ENCODE data around the gene LMO7.

Gene LMO7

GRCh38 chr13:75860935-75861334 is 224.8 kb downstream of the LMO7 start:
- no peak for DNase-seq

GRCh38 chr13:75861786-75862185 is 225.7 kb downstream of the LMO7 start:
- DNase-seq, result no peak

GRCh38 chr13:75864718-75865117 is 228.6 kb downstream of the LMO7 start:
- DNase-seq, result no peak

- no peak for DNase-seq
Measured at GRCh38 chr13:75867379-75868117, 231.4 kb downstream of the LMO7 start.

- no peak for DNase-seq
Measured at GRCh38 chr13:75869981-75870380, 233.9 kb downstream of the LMO7 start.

- DNase-seq, result no peak
Measured at GRCh38 chr13:75870397-75870903, 234.3 kb downstream of the LMO7 start.

GRCh38 chr13:75871059-75871458 is 234.9 kb downstream of the LMO7 start:
- DNase-seq, result no peak

GRCh38 chr13:75872980-75873379 is 236.8 kb downstream of the LMO7 start:
- DNase-seq, result no peak

GRCh38 chr13:75873494-75873893 is 237.4 kb downstream of the LMO7 start:
- no peak for DNase-seq

- DNase-seq, result no peak
Measured at GRCh38 chr13:75875450-75875849, 239.3 kb downstream of the LMO7 start.

GRCh38 chr13:75876142-75877050 is 240.3 kb downstream of the LMO7 start:
- peak; percentile 31 for DNase-seq

- DNase-seq, result no peak
Measured at GRCh38 chr13:75877071-75877470, 240.9 kb downstream of the LMO7 start.

- DNase-seq, result no peak
Measured at GRCh38 chr13:75879656-75880055, 243.5 kb downstream of the LMO7 start.

GRCh38 chr13:75881109-75881775 is 245.1 kb downstream of the LMO7 start:
- no peak for DNase-seq

GRCh38 chr13:75882261-75882660 is 246.1 kb downstream of the LMO7 start:
- no peak for DNase-seq

- no peak for DNase-seq
Measured at GRCh38 chr13:75889427-75889826, 253.3 kb downstream of the LMO7 start.

- DNase-seq, result no peak
Measured at GRCh38 chr13:75895168-75895567, 259.0 kb downstream of the LMO7 start.

- DNase-seq, result no peak
Measured at GRCh38 chr13:75896271-75896670, 260.1 kb downstream of the LMO7 start.

- DNase-seq, result no peak
Measured at GRCh38 chr13:75897386-75897785, 261.3 kb downstream of the LMO7 start.

GRCh38 chr13:75901501-75901900 is 265.4 kb downstream of the LMO7 start:
- DNase-seq, result no peak

GRCh38 chr13:75902166-75903104 is 266.3 kb downstream of the LMO7 start:
- DNase-seq, result no peak

GRCh38 chr13:75904012-75904411 is 267.9 kb downstream of the LMO7 start:
- DNase-seq, result no peak
